Measurements from ENCODE around the gene WNT9A. TPM values are rescaled to one million over a fixed set of nuclear protein-coding genes. Genes with fewer than 3 reads are reported as not detected.

The WNT9A gene
- total and polyA plus RNA-seq, 12 donors: 0.39 to 27.9 (median 3.8) TPM

DNA sequence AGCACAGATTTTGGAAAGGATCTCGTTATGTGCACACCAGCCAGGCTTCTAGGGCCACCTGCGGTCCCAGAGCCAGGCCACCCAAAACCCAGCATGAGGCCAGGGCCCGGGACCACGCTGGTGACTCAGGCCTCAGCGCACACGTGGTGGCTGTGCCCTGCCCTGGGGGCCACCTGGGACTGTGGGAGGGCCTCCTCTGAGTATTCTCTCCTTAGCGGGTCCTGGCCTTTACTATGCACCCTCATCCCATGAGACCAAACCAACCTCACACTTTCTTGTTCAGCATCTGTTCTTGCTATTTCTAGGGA is 9.9 kb downstream of the WNT9A start:
- H3K9me3 ChIP-seq: peaks cover 0 to 7% (median 0%) of the 10 kb centered on the region in 11 donors
- no peak overlapping the region for H3K27ac ChIP-seq
- DNase-seq: no peak
- H3K4me1 ChIP-seq: peaks cover 0 to 28% (median 13%) of the 10 kb centered on the region in 9 donors
- TF ChIP-seq, protein P1, sequence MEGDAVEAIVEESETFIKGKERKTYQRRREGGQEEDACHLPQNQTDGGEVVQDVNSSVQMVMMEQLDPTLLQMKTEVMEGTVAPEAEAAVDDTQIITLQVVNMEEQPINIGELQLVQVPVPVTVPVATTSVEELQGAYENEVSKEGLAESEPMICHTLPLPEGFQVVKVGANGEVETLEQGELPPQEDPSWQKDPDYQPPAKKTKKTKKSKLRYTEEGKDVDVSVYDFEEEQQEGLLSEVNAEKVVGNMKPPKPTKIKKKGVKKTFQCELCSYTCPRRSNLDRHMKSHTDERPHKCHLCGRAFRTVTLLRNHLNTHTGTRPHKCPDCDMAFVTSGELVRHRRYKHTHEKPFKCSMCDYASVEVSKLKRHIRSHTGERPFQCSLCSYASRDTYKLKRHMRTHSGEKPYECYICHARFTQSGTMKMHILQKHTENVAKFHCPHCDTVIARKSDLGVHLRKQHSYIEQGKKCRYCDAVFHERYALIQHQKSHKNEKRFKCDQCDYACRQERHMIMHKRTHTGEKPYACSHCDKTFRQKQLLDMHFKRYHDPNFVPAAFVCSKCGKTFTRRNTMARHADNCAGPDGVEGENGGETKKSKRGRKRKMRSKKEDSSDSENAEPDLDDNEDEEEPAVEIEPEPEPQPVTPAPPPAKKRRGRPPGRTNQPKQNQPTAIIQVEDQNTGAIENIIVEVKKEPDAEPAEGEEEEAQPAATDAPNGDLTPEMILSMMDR (IDR thresholded peaks at IDR 0.05): no peak
- H3K36me3 ChIP-seq: peaks cover 0 to 11% (median 0%) of the 10 kb centered on the region in 9 donors
- WGBS, 2 donors: 90 to 93% methylated on average over 7 of the region's 7 CpGs
- no peaks in the 10 kb centered on the region for H3K27me3 ChIP-seq
- intact Hi-C loops (cut with DNase I): loop anchor here in 1 of 10 donors (10.0 kb wide), 1 partner anchor 93 kb away; no protein-coding TSS in a partner anchor
- ATAC-seq: no peak
- H3K4me3 ChIP-seq: no peak overlapping the region

- DNase-seq (no peak), ATAC-seq (no peak)
- no peak overlapping the region for H3K27ac ChIP-seq
- TF ChIP-seq, protein P1 (IDR thresholded peaks at IDR 0.05): no peak
- 89% methylated on average over 20 of the region's 20 CpGs for WGBS, 2 donors
- intact Hi-C loops (cut with DNase I): loop anchor here in 1 of 10 donors (10.0 kb wide), 1 partner anchor 92 kb away; no protein-coding TSS in a partner anchor
- peaks cover 0 to 9% (median 0%) of the 10 kb centered on the region in 11 donors for H3K9me3 ChIP-seq
- H3K27me3 ChIP-seq: no peaks in the 10 kb centered on the region
- H3K4me3 ChIP-seq: no peak overlapping the region
- H3K4me1 ChIP-seq: peaks cover 0 to 28% (median 12%) of the 10 kb centered on the region in 9 donors
- H3K36me3 ChIP-seq: peaks cover 0 to 14% (median 0%) of the 10 kb centered on the region in 9 donors
Measured at GRCh38 chr1:227937031-227937837, 10.5 kb downstream of the WNT9A start.

DNA sequence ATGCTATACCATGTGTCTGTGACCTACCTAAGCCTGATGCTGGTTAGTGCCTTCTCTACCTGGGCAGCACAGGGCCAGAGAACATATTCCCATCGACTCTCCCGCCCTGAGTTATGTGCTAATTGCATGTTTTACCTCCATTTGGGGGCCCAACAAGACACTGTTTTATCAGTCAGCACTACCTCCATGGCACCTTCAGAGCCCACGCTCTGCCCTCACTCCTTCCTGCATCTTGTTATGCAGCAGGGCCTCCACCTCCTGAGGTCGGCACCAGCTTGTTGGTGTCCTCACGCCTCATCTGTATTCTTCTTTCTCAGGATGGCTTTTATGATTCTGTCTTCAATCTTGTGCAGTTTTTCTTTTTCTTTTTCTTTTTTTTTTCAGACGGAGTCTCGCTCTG is 11.9 kb downstream of the WNT9A start:
- ATAC-seq: no peak
- no peak overlapping the region for H3K27ac ChIP-seq
- H3K4me3 ChIP-seq: no peak overlapping the region
- intact Hi-C loops (cut with DNase I): loop anchor here in 1 of 10 donors (10.0 kb wide), 1 partner anchor 91 kb away; no protein-coding TSS in a partner anchor
- H3K36me3 ChIP-seq: peaks cover 0 to 14% (median 0%) of the 10 kb centered on the region in 9 donors
- TF ChIP-seq, protein P1 (IDR thresholded peaks at IDR 0.05): no peak
- 96 to 97% methylated on average over 7 of the region's 7 CpGs for WGBS, 2 donors
- peaks cover 0 to 9% (median 0%) of the 10 kb centered on the region in 11 donors for H3K9me3 ChIP-seq
- peaks cover 0 to 15% (median 2%) of the 10 kb centered on the region in 9 donors for H3K4me1 ChIP-seq
- no peak for DNase-seq
- H3K27me3 ChIP-seq: no peaks in the 10 kb centered on the region

DNA sequence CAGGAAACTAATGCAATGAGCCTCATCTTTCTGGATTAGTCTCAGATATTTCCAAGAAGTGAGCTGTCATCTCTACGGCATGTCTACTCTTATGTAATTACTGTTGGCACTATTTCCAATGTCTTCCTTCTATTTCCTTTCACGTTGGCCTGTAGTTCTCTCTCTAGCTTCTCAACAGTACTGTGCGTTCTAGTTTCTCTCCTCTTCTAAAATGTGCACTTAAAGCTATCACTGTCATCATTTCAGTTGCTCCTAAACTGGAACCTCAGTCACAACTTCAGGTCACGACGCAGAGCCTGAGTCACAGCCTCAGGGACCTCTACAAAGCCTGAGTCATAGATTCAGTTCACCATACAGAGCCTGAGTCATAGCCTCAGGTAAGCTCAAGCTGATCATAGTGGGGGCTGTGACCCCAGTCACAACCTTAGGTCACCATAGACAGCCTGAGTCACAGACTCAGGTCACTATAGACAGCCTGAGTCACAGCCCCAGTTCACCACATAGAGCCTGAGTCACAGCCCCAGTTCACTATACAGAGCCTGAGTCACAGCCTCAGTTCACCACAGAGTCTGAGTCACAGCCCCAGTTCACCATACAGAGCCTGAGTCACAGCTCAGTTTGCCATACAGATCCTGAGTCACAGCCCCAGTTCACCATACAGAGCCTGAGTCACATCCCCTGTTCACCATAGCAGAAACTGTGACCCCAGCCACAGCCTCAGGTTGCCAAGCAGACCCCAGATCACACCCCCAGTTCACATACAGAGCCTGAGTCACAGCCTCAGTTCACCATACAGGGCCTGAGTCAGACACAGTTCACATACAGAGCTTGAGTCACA is 13.0 kb downstream of the WNT9A start:
- TF ChIP-seq, protein P1 (IDR thresholded peaks at IDR 0.05): no peak
- Histone ChIP-seq H3K9me3 (peaks cover 0 to 9% (median 0%) of the 10 kb centered on the region in 11 donors), H3K4me3 (no peak overlapping the region), H3K27me3 (no peaks in the 10 kb centered on the region), H3K36me3 (peaks cover 0 to 14% (median 0%) of the 10 kb centered on the region in 9 donors), H3K27ac (peak overlapping the region in 7 of 10 donors; percentile 33 to 63 (median 49)), H3K4me1 (peaks cover 0 to 11% (median 0%) of the 10 kb centered on the region in 9 donors)
- intact Hi-C loops (cut with DNase I): loop anchor here in 1 of 10 donors (10.0 kb wide), 1 partner anchor 90 kb away; no protein-coding TSS in a partner anchor
- no peak for DNase-seq
- peak; percentile 38 to 90 (median 54) for ATAC-seq
- 56 to 57% methylated on average over 5 of the region's 5 CpGs for WGBS, 2 donors
